Activated B cell treated with CpG ODN at 0.5 μM for 24 hours (primary cell): ENCODE measurements around the gene ALK. TPM values are rescaled to one million over a fixed set of nuclear protein-coding genes. Genes with fewer than 3 reads are reported as not detected.

Source experiments
- ATAC-seq: fragments of 200-7000 bp; cut with Tn5 transposase; one replicate; pipeline ENCODE4 v1.10.0; 2021; ENCODE audit warnings: low read depth, mild to moderate bottlenecking, moderate library complexity
- CTCF ChIA-PET: fragments of 350-600 bp; sonication (Branson Sonifier 250); formaldehyde crosslinking; loops from one replicate; lab custom pipeline; 2021; ENCODE audit warnings: antibody characterized with exemption; lab: Charles Lee
- POLR2A ChIA-PET: fragments of 350-600 bp; sonication (Branson Sonifier 250); formaldehyde crosslinking; loops from one replicate; lab custom pipeline; 2021; ENCODE audit warnings: antibody characterized with exemption; lab: Charles Lee
- DNase-seq: peaks from one replicate; pipeline ENCODE4 v3.0.0; 2022
- H3K27ac Mint-ChIP-seq: one replicate; pipeline ENCODE4 v1.8.0; 2020; ENCODE audit warnings: mixed read lengths
- H3K27me3 Mint-ChIP-seq: one replicate; pipeline ENCODE4 v1.8.0; 2021; ENCODE audit warnings: mixed read lengths
- H3K36me3 Mint-ChIP-seq: one replicate; pipeline ENCODE4 v1.8.0; 2021; ENCODE audit warnings: low read depth, mixed read lengths
- H3K4me1 Mint-ChIP-seq: one replicate; pipeline ENCODE4 v1.8.0; 2021; ENCODE audit warnings: mixed read lengths
- H3K4me3 Mint-ChIP-seq: one replicate; pipeline ENCODE4 v1.8.0; 2020; ENCODE audit warnings: mild to moderate bottlenecking, mixed read lengths
- H3K9me3 Mint-ChIP-seq: one replicate; pipeline ENCODE4 v1.8.0; 2020; ENCODE audit warnings: mixed read lengths
- intact Hi-C: fragments of 100-400 bp; cut with micrococcal nuclease; formaldehyde crosslinking; loops from one replicate; pipeline ENCODE4 v1.15.1; 2024
- total RNA-seq: library from RNA; stranded (reverse); gene quantifications from 2 replicates; pipeline ENCODE4 v1.2.3, GENCODE V29; 2022
- TF ChIP-seq, protein P1 (sequence below): fragments of 200-600 bp; IDR thresholded peaks from one replicate; pipeline ENCODE4 v1.8.0; 2022; ENCODE audit warnings: antibody characterized with exemption, mild to moderate bottlenecking

Gene ALK
- total RNA-seq, 1 donor from 2014 or later: not detected

DNA sequence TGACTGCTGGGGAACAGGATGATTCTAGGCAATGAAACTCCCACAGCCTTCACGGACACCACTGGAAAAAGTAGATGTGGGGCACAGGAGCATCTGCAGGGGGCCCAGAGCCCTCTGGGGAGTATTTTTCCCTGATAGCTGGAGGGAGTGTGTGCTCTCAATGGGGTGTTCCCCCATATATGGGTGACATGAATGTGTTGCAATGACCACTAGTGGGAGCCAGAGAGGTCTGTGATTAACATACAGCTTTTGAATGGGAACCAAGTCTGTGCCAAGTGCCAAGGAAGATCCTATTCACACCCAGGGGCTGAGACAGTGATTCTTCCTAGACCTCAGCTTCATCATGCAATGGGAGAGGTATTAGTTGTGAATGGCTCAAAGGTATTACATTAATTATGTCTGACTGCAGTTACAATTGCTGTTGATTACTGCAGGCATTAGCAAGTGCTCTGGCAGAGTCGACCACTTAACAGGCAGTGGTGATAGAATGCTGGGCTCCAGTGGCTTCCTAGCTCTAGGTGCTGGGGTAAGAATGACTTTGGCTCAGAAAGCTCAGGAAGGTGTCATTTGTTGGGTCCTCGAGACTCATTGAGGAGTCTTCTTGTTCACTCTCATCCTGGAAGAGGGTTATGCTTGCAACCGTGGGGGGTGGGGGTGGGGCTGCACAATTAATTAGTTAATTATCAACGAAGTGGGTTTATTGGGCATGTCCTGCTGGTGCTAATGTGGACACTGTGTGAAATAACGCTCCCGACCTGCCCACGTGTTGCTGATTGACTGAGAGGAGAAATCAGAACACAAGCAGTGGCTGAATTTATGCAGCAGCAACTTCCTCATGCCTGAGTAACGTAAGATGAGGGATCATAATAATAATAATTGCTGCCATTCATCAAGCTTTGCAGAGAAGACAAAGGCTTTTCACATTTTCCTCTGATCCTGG, 612.0 kb downstream of the ALK start:
- intact Hi-C loops: loop anchor here (2.0 to 10.0 kb wide), 2 partner anchors 355 to 531 kb away; no protein-coding TSS in a partner anchor
- Mint-ChIP-seq H3K36me3 (no peaks in the 10 kb centered on the region), H3K4me3 (no peak overlapping the region), H3K9me3 (no peaks in the 10 kb centered on the region), H3K27ac (no peak overlapping the region), H3K4me1 (peaks cover 2% of the 10 kb centered on the region), H3K27me3 (peaks cover 5% of the 10 kb centered on the region)
- ChIA-PET CTCF (interaction anchor here (1.2 to 2.5 kb wide), 4 partner anchors 11 to 531 kb away, joined by 3 to 9 read pairs (median 4); no protein-coding TSS in a partner anchor), POLR2A (no interaction called here)
- TF ChIP-seq, protein P1, sequence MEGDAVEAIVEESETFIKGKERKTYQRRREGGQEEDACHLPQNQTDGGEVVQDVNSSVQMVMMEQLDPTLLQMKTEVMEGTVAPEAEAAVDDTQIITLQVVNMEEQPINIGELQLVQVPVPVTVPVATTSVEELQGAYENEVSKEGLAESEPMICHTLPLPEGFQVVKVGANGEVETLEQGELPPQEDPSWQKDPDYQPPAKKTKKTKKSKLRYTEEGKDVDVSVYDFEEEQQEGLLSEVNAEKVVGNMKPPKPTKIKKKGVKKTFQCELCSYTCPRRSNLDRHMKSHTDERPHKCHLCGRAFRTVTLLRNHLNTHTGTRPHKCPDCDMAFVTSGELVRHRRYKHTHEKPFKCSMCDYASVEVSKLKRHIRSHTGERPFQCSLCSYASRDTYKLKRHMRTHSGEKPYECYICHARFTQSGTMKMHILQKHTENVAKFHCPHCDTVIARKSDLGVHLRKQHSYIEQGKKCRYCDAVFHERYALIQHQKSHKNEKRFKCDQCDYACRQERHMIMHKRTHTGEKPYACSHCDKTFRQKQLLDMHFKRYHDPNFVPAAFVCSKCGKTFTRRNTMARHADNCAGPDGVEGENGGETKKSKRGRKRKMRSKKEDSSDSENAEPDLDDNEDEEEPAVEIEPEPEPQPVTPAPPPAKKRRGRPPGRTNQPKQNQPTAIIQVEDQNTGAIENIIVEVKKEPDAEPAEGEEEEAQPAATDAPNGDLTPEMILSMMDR: peak; percentile 73
- ATAC-seq: peak; percentile 34
- DNase-seq: no peak

DNA sequence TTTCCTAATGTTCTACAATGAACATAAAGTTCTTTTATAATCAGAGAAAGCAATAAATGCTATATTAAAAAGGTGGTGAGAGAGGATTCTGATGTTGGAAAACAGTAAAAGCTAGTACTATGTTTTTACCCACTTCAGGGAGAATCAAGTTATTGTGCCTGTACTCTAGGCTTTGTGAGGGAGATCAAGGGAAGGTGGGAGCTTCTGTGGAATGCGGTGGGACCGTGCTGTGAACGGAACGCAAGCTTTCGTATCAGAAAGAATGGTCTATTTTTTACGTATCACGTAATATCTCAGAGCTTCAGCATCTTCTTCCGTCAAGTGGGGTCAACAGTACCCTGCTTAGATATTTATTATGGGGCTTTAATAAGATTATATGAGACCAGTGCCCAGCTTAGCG, 613.0 kb downstream of the ALK start:
- no peaks in the 10 kb centered on the region for H3K4me1 Mint-ChIP-seq
- no peak overlapping the region for H3K4me3 Mint-ChIP-seq
- CTCF ChIA-PET: interaction anchor here (0.6 to 2.5 kb wide), 3 partner anchors 10 to 1373 kb away, joined by 4 to 9 read pairs (median 5); no protein-coding TSS in a partner anchor
- intact Hi-C loops: loop anchor here (2.0 to 10.0 kb wide), 2 partner anchors 354 to 532 kb away; no protein-coding TSS in a partner anchor
- TF ChIP-seq, protein P1: no peak
- H3K27ac Mint-ChIP-seq: no peak overlapping the region
- H3K27me3 Mint-ChIP-seq: peaks cover 5% of the 10 kb centered on the region
- no peak for DNase-seq
- POLR2A ChIA-PET: no interaction called here
- ATAC-seq: no peak
- H3K9me3 Mint-ChIP-seq: no peaks in the 10 kb centered on the region
- H3K36me3 Mint-ChIP-seq: no peaks in the 10 kb centered on the region

DNA sequence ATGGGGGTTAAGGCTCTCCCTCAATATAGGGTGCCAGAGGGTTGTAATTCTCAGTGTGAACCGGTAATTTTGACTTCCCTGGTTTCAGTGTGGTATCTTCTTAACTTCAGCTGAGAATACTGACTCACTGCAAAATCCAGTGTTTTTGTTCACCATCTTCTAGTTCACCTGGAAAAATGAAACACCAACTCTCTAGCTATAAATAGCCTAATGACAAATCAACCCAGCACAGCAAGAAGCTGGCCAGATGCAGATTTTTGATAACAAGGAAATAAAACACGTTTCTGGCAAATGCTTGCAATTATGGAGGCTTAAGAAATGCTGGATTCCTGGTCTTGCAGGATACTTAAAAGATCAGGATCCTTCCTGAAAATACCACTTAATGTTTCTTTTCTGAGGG, 613.9 kb downstream of the ALK start:
- ChIA-PET POLR2A (no interaction called here), CTCF (interaction anchor here (0.6 to 2.5 kb wide), 2 partner anchors 9 to 808 kb away, joined by 3 to 9 read pairs; no protein-coding TSS in a partner anchor)
- Mint-ChIP-seq H3K27me3 (peaks cover 5% of the 10 kb centered on the region), H3K27ac (no peak overlapping the region), H3K4me3 (no peak overlapping the region), H3K9me3 (no peaks in the 10 kb centered on the region), H3K36me3 (no peaks in the 10 kb centered on the region), H3K4me1 (no peaks in the 10 kb centered on the region)
- ATAC-seq: no peak
- DNase-seq: no peak
- intact Hi-C loops: loop anchor here (10.0 kb wide), 1 partner anchor 353 kb away; no protein-coding TSS in a partner anchor
- TF ChIP-seq, protein P1: no peak

DNA sequence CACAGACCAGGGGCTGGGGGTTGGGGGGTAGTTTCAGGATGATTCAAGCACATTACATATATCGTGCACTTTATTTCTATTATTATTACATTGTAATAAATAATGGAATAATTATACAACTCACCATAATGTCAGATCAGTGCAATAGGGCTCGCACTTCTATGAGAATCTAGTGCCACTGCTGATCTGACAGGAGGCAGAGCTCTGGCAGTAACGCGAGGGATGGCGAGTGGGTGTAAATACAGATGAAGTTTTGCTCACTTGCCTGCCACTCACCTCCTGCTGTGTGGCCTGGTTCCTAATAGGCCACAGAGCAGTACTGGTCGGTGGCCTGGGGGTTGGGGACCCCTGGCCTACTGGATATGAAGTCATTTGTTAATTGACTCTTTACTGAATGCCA, 615.6 kb downstream of the ALK start:
- H3K36me3 Mint-ChIP-seq: no peaks in the 10 kb centered on the region
- no peaks in the 10 kb centered on the region for H3K9me3 Mint-ChIP-seq
- no peaks in the 10 kb centered on the region for H3K4me1 Mint-ChIP-seq
- CTCF ChIA-PET: no interaction called here
- intact Hi-C loops: loop anchor here (10.0 kb wide), 1 partner anchor 351 kb away; no protein-coding TSS in a partner anchor
- H3K4me3 Mint-ChIP-seq: no peak overlapping the region
- DNase-seq (no peak), ATAC-seq (no peak)
- TF ChIP-seq, protein P1: no peak
- POLR2A ChIA-PET: no interaction called here
- peaks cover 5% of the 10 kb centered on the region for H3K27me3 Mint-ChIP-seq
- no peak overlapping the region for H3K27ac Mint-ChIP-seq
